HG03442 (cell line): Measurements from ENCODE around the gene ERBIN.
"Not testable (repeated sequence)": the region's sequence is repeated elsewhere in the genome, so short reads cannot be mapped to it uniquely, and the experiment has no call there.

Source experiments
- ATAC-seq: cut with Tn5 transposase; IDR thresholded peaks from one replicate; pipeline ENCODE4 v1.9.1; 2021; ENCODE audit warnings: mild to moderate bottlenecking, moderate library complexity; ENCODE audit not compliant: unreplicated experiment

ERBIN gene

GRCh38 chr5:65926276-65926783 lies at the start of gene ERBIN:
ERBIN (plus strand) TSS chr5:65926575; CDS start chr5:65992719, 66,144 bp downstream.
- peak; percentile 24 for ATAC-seq

GRCh38 chr5:65876970-65877369 lies 49.4 kb upstream of the ERBIN start:
- no peak for ATAC-seq

GRCh38 chr5:65879668-65880256 lies 46.6 kb upstream of the ERBIN start:
- ATAC-seq: not testable (repeated sequence)

- ATAC-seq: no peak
Measured at GRCh38 chr5:65880496-65881072, 45.8 kb upstream of the ERBIN start.

- ATAC-seq: no peak
Measured at GRCh38 chr5:65882278-65882677, 44.1 kb upstream of the ERBIN start.

GRCh38 chr5:65883461-65883860 lies 42.9 kb upstream of the ERBIN start:
- ATAC-seq: no peak

- no peak for ATAC-seq
Measured at GRCh38 chr5:65886387-65886786, 40.0 kb upstream of the ERBIN start.

- not testable (repeated sequence) for ATAC-seq
Measured at GRCh38 chr5:65892024-65892423, 34.4 kb upstream of the ERBIN start.

- no peak for ATAC-seq
Measured at GRCh38 chr5:65892801-65893200, 33.6 kb upstream of the ERBIN start.

GRCh38 chr5:65893749-65894430 lies 32.5 kb upstream of the ERBIN start:
- no peak for ATAC-seq

- no peak for ATAC-seq
Measured at GRCh38 chr5:65895891-65896290, 30.5 kb upstream of the ERBIN start.

- ATAC-seq: no peak
Measured at GRCh38 chr5:65900746-65901145, 25.6 kb upstream of the ERBIN start.

- no peak for ATAC-seq
Measured at GRCh38 chr5:65902104-65902503, 24.3 kb upstream of the ERBIN start.

- ATAC-seq: no peak
Measured at GRCh38 chr5:65903581-65903980, 22.8 kb upstream of the ERBIN start.

- no peak for ATAC-seq
Measured at GRCh38 chr5:65906256-65906655, 20.1 kb upstream of the ERBIN start.

GRCh38 chr5:65907135-65907534 lies 19.2 kb upstream of the ERBIN start:
- ATAC-seq: no peak

GRCh38 chr5:65910711-65911110 lies 15.7 kb upstream of the ERBIN start:
- no peak for ATAC-seq

GRCh38 chr5:65912311-65912710 lies 14.1 kb upstream of the ERBIN start:
- no peak for ATAC-seq

GRCh38 chr5:65913519-65913918 lies 12.9 kb upstream of the ERBIN start:
- no peak for ATAC-seq

- ATAC-seq: no peak
Measured at GRCh38 chr5:65914641-65915196, 11.7 kb upstream of the ERBIN start.

GRCh38 chr5:65915661-65916060 lies 10.7 kb upstream of the ERBIN start:
- ATAC-seq: not testable (repeated sequence)

- ATAC-seq: no peak
Measured at GRCh38 chr5:65916066-65916465, 10.3 kb upstream of the ERBIN start.
